ENCODE measurements around the gene RBM28. TPM values are rescaled to one million over a fixed set of nuclear protein-coding genes. Genes with fewer than 3 reads are reported as not detected.

The RBM28 gene
- polyA plus RNA-seq (2012; ENCODE audit: insufficient read depth, insufficient read length, low read depth): 43.9 TPM

DNA sequence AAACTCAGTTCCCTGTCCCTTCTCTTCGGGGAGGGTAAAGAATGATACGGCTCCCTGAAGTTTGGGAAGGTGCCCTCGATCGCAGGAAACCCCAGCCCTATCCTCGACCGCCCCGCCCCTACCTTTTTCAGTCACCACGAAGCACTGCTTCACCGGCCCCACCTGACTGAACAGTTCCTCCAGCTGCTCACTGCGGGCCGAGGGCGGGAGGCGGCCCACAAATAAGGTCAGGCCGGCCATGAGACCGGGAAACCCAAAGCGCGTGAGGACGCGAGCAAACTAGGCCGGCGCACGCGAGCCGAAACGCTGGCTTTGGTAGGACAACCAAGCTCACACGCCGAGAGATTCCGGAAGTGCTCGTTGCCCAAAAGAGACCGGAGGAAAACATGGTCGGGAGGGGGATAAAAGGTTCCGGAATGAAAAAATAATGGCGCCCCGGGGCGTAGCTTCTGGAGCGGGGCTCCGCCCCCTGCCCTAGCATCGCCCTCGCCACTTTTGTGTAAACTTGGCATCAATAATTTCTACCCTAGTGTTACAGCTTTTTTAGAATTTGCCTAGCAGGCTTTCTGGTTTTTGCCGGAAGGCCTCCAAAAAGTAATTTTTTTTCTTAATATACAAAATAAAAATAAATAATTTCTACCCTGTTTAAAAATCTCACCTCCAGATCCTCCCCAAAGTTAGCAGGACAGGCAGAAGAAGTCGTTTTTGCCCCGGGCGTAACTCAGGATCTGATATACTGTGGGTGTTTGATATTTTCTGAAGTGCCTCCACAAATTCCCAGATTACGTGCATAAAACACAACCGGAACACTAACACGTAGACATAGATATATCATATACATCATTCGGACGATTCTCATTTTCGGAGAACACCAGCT, at the start of gene RBM28:
TSS of gene RBM28 (minus strand) at position 355 of the 877 bp plus-strand sequence. CDS start at position 240, 115 bp downstream.
- H3K36me3 ChIP-seq: peaks cover 9% of the 10 kb centered on the region
- peak within 1 kb of the TSS; percentile 99 for H3K4me3 ChIP-seq (ENCODE audit: low read depth, low read length)
- DNase-seq: peak; percentile 90
- TF ChIP-seq, protein P1, sequence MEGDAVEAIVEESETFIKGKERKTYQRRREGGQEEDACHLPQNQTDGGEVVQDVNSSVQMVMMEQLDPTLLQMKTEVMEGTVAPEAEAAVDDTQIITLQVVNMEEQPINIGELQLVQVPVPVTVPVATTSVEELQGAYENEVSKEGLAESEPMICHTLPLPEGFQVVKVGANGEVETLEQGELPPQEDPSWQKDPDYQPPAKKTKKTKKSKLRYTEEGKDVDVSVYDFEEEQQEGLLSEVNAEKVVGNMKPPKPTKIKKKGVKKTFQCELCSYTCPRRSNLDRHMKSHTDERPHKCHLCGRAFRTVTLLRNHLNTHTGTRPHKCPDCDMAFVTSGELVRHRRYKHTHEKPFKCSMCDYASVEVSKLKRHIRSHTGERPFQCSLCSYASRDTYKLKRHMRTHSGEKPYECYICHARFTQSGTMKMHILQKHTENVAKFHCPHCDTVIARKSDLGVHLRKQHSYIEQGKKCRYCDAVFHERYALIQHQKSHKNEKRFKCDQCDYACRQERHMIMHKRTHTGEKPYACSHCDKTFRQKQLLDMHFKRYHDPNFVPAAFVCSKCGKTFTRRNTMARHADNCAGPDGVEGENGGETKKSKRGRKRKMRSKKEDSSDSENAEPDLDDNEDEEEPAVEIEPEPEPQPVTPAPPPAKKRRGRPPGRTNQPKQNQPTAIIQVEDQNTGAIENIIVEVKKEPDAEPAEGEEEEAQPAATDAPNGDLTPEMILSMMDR (IDR thresholded peaks at IDR 0.05; ENCODE audit: low read depth, low read length): no peak
- no peaks in the 10 kb centered on the region for H3K9me3 ChIP-seq
- H3K4me1 ChIP-seq: peaks cover 22% of the 10 kb centered on the region
- H3K27me3 ChIP-seq: no peaks in the 10 kb centered on the region

DNA sequence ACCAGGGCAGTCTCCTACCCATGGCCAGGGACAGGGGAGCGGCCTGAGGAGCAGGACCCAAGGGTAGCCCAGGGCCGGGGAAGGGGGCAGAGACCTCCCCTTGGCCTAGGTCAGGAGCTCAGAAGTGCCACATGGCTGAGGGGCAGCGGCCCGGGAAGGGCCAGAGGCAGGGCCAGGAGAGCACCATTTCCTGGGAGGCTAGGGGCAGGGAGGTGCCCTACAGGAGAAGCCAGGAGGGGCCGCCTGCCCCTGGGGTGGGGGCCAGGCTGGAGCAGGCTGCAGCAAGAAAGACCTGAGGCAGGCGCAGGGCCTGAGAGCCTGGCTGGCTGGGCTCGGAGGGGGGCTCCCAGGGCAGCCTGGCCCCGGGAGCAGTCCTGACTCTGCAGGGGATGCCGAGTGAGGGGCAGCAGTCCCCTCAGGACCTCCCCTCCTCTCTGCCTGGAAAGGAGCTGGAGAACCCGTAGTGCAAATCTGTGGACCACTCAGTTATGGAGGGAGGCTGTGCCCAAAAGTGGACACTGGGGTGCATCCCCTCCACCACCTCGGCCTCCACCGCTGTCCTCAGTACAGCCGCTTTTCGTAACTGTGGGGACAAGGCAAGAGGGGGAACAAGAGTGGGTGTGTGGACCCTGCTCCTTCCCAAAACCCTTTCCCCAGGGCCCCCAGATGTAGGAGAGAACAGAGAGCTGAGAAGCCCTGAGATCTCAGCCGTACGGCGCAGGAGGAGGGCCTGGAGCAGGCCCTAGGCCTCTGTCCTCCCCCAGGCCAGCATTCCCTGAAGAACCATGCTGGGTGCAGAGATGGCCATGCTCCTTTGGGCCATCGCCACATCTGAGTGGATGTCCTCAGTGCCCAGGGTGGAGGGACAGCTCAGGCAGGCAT, 49.0 kb upstream of the RBM28 start:
- Histone ChIP-seq H3K27me3 (no peaks in the 10 kb centered on the region), H3K36me3 (peaks cover 50% of the 10 kb centered on the region), H3K4me3 (ENCODE audit: low read depth, low read length) (no peak overlapping the region), H3K9me3 (no peaks in the 10 kb centered on the region), H3K4me1 (peaks cover 17% of the 10 kb centered on the region)
- no peak for DNase-seq
- TF ChIP-seq, protein P1 (IDR thresholded peaks at IDR 0.05; ENCODE audit: low read depth, low read length): no peak

GRCh38 chr7:128391805-128392204, 48.1 kb upstream of the RBM28 start:
- H3K36me3 ChIP-seq: peaks cover 41% of the 10 kb centered on the region
- TF ChIP-seq, protein P1 (IDR thresholded peaks at IDR 0.05; ENCODE audit: low read depth, low read length): no peak

DNA sequence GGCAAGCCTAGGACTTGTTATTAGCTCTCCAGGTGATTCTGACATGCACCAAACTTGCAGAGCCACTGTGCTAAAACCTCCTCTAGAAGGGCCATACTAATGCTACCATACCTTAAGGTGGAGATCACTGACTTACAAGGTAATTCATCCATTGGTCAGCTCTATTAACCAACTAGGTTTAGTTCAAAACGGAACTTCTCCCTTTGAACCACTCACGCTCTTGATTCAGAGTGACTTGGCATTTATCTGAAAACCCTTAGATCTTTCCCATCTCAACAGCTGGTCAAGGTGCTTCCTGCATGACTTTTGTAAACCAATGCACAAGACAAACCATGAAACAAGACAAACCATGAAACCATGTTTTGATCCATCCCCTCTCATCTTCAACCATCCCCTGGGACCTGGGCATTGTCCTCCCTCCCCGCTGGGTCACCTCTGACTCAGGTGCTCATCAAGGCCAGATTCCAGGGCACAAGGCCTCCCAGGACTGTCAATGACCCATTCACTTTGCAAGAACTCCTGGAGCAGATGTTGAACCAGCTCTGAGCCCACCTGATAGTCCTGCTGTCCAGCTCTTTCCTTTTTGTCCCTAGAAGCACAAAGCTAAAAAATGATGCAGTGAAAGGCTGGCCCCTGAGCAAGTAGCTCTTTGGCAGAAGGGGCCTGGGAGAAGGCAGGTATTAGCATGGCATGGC, 47.3 kb upstream of the RBM28 start:
- TF ChIP-seq, protein P1 (IDR thresholded peaks at IDR 0.05; ENCODE audit: low read depth, low read length): no peak
- no peaks in the 10 kb centered on the region for H3K9me3 ChIP-seq
- DNase-seq: no peak
- peaks cover 28% of the 10 kb centered on the region for H3K4me1 ChIP-seq
- no peaks in the 10 kb centered on the region for H3K27me3 ChIP-seq
- no peak overlapping the region for H3K4me3 ChIP-seq (ENCODE audit: low read depth, low read length)
- peaks cover 34% of the 10 kb centered on the region for H3K36me3 ChIP-seq

More at GRCh38 chr7:128391805-128392204, 48.1 kb upstream of the RBM28 start:
- H3K4me3 ChIP-seq (ENCODE audit: low read depth, low read length): no peak overlapping the region
- no peaks in the 10 kb centered on the region for H3K27me3 ChIP-seq
- no peaks in the 10 kb centered on the region for H3K9me3 ChIP-seq
- H3K4me1 ChIP-seq: peaks cover 23% of the 10 kb centered on the region
- DNase-seq: no peak

DNA sequence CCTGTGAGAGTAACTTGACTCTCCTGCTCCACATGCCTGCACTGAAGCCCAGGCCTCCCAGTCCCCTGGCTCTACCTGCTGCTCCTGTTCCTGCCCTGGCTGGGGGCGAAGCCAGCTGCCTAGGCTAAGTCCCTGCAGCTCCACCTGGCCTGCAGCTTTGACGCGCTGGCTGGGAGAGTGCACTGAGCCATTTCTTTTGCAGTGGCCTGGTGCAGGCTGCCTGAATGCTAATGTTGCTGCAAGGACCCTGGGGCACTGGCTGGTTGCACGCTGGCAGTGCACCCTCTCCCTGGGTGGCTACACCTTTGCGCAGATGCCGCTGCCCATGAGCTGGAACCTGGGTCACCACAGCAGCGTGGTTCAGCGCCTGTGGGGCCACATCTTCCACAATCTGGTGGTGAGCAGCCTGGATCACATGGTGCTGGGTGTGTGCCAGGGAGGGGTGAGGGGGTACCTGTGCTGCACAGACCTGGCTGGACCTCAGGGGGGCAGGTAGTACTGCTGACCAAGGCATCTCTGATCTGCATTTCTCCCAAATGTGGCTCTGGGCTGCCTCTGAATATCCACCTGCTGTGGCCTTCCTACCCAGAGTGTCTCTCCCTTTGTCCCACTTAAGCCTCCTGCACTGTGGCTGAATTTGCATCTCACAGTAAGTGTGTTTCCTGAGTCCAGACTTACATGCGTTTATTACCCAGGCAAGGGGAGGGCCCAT, 46.1 kb upstream of the RBM28 start:
- Histone ChIP-seq H3K36me3 (peaks cover 21% of the 10 kb centered on the region), H3K9me3 (no peaks in the 10 kb centered on the region), H3K4me3 (ENCODE audit: low read depth, low read length) (no peak overlapping the region), H3K27me3 (no peaks in the 10 kb centered on the region), H3K4me1 (peaks cover 28% of the 10 kb centered on the region)
- DNase-seq: no peak
- TF ChIP-seq, protein P1 (IDR thresholded peaks at IDR 0.05; ENCODE audit: low read depth, low read length): no peak
